GM12801 (cell line): ENCODE data around the gene NCOA6.

Experiments used
- CTCF ChIP-seq: IDR thresholded peaks from one replicate; pipeline ENCODE4 v1.5.1; 2011; ENCODE audit warnings: control low read depth; ENCODE audit not compliant: insufficient read length; ENCODE audit errors: extremely low read depth

NCOA6 gene

GRCh38 chr20:34736106-34736735 is 89.2 kb downstream of the NCOA6 start:
- no peak for TF ChIP-seq CTCF

GRCh38 chr20:34732523-34732922 is 92.9 kb downstream of the NCOA6 start:
- no peak for TF ChIP-seq CTCF

GRCh38 chr20:34729416-34729815 is 96.0 kb downstream of the NCOA6 start:
- no peak for TF ChIP-seq CTCF

- TF ChIP-seq CTCF, result no peak
Observed at GRCh38 chr20:34724172-34724571, 101.3 kb downstream of the NCOA6 start.

- TF ChIP-seq CTCF, result no peak
Observed at GRCh38 chr20:34720266-34720665, 105.2 kb downstream of the NCOA6 start.

- no peak for TF ChIP-seq CTCF
Observed at GRCh38 chr20:34717230-34718095, 108.0 kb downstream of the NCOA6 start.

GRCh38 chr20:34716921-34717229 is 108.6 kb downstream of the NCOA6 start:
- TF ChIP-seq CTCF, result no peak
